Kidney epithelial cell (primary cell): ENCODE data around the gene HMCN1. TPM values are rescaled to one million over a fixed set of nuclear protein-coding genes. Genes with fewer than 3 reads are reported as not detected.
"Not testable (repeated sequence)": the region's sequence is repeated elsewhere in the genome, so short reads cannot be mapped to it uniquely, and the experiment has no call there.

Source experiments
- DNase-seq: peaks from one replicate; pipeline ENCODE4 v3.0.0-alpha.2; 2010; ENCODE audit warnings: low read depth
- H3K27me3 ChIP-seq: 2 replicates; pipeline ENCODE4 v1.6.0; 2011; ENCODE audit warnings: low read length; ENCODE audit not compliant: control insufficient read depth, insufficient read depth
- H3K36me3 ChIP-seq: 2 replicates; pipeline ENCODE4 v1.5.1; 2011; ENCODE audit warnings: low read length; ENCODE audit not compliant: control insufficient read depth, insufficient read depth
- H3K4me3 ChIP-seq: 2 replicates; pipeline ENCODE4 v1.5.1; 2011; ENCODE audit warnings: low read depth, mild to moderate bottlenecking, control low read depth, low read length
- total RNA-seq: library from RNA; depleted of rRNA; stranded (reverse); fragments of >200 nt; gene quantifications from 2 replicates; pipeline ENCODE4 v1.2.3, GENCODE V29; 2015
- TF ChIP-seq, protein P1 (sequence below): IDR thresholded peaks from 2 replicates; pipeline ENCODE4 v1.5.1; 2011; ENCODE audit warnings: mild to moderate bottlenecking, moderate library complexity, low read length, control low read depth, inconsistent platforms; ENCODE audit not compliant: insufficient read depth, poor library complexity, severe bottlenecking

Gene HMCN1
- total RNA-seq, 1 donor from 2014 or later: 1.3 TPM

DNA sequence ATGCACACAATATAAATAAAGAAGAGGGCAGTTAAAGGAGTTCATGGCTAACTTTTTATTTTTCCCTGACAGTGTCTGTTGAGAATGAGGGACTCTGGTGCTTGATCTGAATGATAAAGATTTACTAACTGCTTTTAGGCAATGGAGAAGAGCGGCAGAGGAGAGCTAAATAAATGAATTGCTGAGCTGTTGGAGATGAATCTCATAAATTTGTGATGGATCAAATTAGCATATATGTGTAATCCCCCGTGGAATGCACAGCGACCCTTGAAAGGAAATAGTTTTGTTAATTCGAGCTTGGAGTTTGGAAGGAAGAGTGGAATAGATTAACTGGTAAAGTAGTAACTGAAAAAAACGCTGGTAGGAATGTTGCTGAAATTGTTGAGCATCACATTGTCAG lies 40.2 kb downstream of the HMCN1 start:
- no peak for DNase-seq
- Histone ChIP-seq H3K4me3 (no peak overlapping the region), H3K36me3 (no peaks in the 10 kb centered on the region), H3K27me3 (no peaks in the 10 kb centered on the region)
- TF ChIP-seq, protein P1, sequence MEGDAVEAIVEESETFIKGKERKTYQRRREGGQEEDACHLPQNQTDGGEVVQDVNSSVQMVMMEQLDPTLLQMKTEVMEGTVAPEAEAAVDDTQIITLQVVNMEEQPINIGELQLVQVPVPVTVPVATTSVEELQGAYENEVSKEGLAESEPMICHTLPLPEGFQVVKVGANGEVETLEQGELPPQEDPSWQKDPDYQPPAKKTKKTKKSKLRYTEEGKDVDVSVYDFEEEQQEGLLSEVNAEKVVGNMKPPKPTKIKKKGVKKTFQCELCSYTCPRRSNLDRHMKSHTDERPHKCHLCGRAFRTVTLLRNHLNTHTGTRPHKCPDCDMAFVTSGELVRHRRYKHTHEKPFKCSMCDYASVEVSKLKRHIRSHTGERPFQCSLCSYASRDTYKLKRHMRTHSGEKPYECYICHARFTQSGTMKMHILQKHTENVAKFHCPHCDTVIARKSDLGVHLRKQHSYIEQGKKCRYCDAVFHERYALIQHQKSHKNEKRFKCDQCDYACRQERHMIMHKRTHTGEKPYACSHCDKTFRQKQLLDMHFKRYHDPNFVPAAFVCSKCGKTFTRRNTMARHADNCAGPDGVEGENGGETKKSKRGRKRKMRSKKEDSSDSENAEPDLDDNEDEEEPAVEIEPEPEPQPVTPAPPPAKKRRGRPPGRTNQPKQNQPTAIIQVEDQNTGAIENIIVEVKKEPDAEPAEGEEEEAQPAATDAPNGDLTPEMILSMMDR: no peak

GRCh38 chr1:185775501-185775900 lies 41.3 kb downstream of the HMCN1 start:
- DNase-seq: peak; percentile 54
- H3K27me3 ChIP-seq: no peaks in the 10 kb centered on the region
- H3K36me3 ChIP-seq: no peaks in the 10 kb centered on the region
- H3K4me3 ChIP-seq: no peak overlapping the region
- TF ChIP-seq, protein P1: no peak

DNA sequence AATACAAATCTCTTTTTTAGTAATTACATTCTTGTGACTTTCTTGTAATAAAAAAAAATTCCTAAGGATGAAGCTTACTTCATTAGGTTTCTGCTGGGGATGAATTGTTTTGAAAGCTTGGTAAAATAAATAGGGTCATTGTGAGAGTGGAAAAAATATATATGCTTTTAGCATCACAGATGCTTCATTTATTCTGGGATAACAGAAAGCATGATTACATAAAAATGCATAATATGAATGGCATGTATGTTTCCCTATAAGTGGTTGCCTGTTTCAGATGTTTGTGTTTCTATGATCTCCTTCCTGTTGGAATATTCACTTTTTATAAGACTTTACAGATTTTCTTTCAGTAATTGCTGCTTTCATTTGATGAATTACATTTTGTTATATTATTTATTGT lies 42.3 kb downstream of the HMCN1 start:
- Histone ChIP-seq H3K36me3 (no peaks in the 10 kb centered on the region), H3K4me3 (no peak overlapping the region)
- TF ChIP-seq, protein P1: no peak

DNA sequence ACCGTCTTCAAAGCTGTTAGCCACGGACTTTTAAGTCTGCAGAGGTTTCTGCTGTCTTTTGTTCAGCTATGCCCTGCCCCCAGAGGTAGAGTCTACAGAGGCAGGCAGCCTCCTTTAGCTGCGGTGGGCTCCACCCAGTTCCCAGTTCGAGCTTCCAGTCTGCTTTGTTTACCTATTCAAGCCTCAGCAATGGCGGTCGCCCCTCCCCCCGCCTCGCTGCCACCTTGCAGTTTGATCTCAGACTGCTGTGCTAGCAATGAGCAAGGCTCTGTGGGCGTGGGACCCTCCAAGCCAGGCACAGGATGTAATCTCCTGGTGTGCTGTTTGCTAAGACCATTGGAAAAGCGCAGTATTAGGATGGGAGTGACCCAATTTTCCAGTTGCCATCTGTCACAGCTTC lies 49.7 kb downstream of the HMCN1 start:
- not testable (repeated sequence) for H3K4me3 ChIP-seq, H3K36me3 ChIP-seq, DNase-seq, H3K27me3 ChIP-seq

More for the DNA sequence above, 42.3 kb downstream of the HMCN1 start:
- DNase-seq: no peak
- H3K27me3 ChIP-seq: no peaks in the 10 kb centered on the region

DNA sequence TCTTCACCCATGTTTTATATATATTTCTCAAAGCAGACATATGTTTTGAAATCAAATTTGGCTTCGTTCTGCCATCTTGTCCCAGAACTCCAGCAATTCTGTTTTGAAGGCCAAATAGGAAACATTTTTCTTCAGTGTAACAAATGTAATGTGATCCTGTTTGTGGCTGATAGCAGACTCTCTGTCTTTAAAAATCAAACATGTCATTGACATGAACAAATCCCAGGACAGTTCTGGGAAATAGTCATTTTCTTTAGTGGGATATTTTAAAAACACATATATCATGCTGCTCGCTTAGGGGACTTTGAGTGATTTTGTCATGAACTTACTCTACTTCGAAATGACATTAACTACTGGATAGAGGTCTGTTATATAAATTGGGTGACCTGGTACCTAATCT lies 51.4 kb downstream of the HMCN1 start:
- no peak overlapping the region for H3K4me3 ChIP-seq
- H3K36me3 ChIP-seq: no peaks in the 10 kb centered on the region
- no peaks in the 10 kb centered on the region for H3K27me3 ChIP-seq
- no peak for DNase-seq
- TF ChIP-seq, protein P1: no peak

DNA sequence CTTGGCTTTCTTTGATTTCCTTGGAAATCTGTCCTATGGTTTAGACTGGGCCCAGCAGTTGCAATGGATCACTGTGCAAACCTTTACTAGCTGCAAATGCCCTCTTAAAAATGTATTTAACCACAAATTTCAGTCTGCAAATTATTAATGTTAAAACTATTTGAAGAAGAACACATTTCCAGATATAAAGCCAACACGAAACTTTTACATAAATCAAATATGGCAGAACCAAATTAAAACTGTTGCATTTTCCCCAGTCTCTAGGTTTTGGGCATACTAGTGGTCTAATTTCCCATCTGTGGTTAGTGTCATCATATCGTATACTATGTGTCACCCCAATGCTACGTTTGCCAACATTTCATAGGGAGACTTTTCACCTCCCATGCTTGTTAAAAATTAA lies 52.3 kb downstream of the HMCN1 start:
- Histone ChIP-seq H3K27me3 (no peaks in the 10 kb centered on the region), H3K36me3 (no peaks in the 10 kb centered on the region), H3K4me3 (no peak overlapping the region)
- DNase-seq: no peak
- TF ChIP-seq, protein P1: no peak

GRCh38 chr1:185787238-185787637 lies 53.0 kb downstream of the HMCN1 start:
- Histone ChIP-seq H3K36me3 (no peaks in the 10 kb centered on the region), H3K4me3 (no peak overlapping the region), H3K27me3 (no peaks in the 10 kb centered on the region)
- TF ChIP-seq, protein P1: no peak
- DNase-seq: no peak
